DLD1 (cell line): ENCODE measurements around the gene TRMO.

Source experiments
- in situ Hi-C: cut with HindIII; loops from 2 replicates; pipeline ENCODE4 v1.10.0; 2017; ENCODE audit warnings: low sequenced_read_pairs

Gene TRMO

GRCh38 chr9:97938081-97938644 lies 15.9 kb upstream of the TRMO start, which contains the start of gene HEMGN:
Gene HEMGN (minus strand): TSS chr9:97938172. CDS start chr9:97938136, 36 bp downstream.
- in situ Hi-C loops = no loop called here

- in situ Hi-C loops = no loop called here
These were observed 14.7 kb upstream of the TRMO start for GRCh38 chr9:97936998-97937397.

GRCh38 chr9:97935276-97935675 lies 13.0 kb upstream of the TRMO start:
- in situ Hi-C loops = no loop called here

- in situ Hi-C loops = no loop called here
These were observed 12.2 kb upstream of the TRMO start for GRCh38 chr9:97934321-97935115.

- in situ Hi-C loops = no loop called here
These were observed 11.1 kb upstream of the TRMO start for GRCh38 chr9:97933297-97933998.

GRCh38 chr9:97930972-97931371 lies 8.7 kb upstream of the TRMO start:
- in situ Hi-C loops = no loop called here

GRCh38 chr9:97928986-97929604 lies 6.8 kb upstream of the TRMO start:
- in situ Hi-C loops = no loop called here

- in situ Hi-C loops = no loop called here
These were observed 3.4 kb upstream of the TRMO start for GRCh38 chr9:97925497-97926334.

GRCh38 chr9:97924386-97924785 lies 2.1 kb upstream of the TRMO start:
- in situ Hi-C loops = no loop called here

- in situ Hi-C loops = no loop called here
These were observed 1.3 kb upstream of the TRMO start for GRCh38 chr9:97923529-97924108.

- in situ Hi-C loops = no loop called here
These were observed 3.0 kb downstream of the TRMO start for GRCh38 chr9:97919217-97919813.

GRCh38 chr9:97918611-97919010 lies 3.7 kb downstream of the TRMO start:
- in situ Hi-C loops = no loop called here

GRCh38 chr9:97911970-97912369 lies 10.3 kb downstream of the TRMO start:
- in situ Hi-C loops = no loop called here

GRCh38 chr9:97911528-97911927 lies 10.8 kb downstream of the TRMO start:
- in situ Hi-C loops = no loop called here

- in situ Hi-C loops = no loop called here
These were observed 11.9 kb downstream of the TRMO start for GRCh38 chr9:97910357-97910756.

GRCh38 chr9:97908705-97909104 lies 13.6 kb downstream of the TRMO start:
- in situ Hi-C loops = no loop called here

- in situ Hi-C loops = no loop called here
These were observed 14.7 kb downstream of the TRMO start for GRCh38 chr9:97907632-97908031.

GRCh38 chr9:97907046-97907445 lies 15.3 kb downstream of the TRMO start:
- in situ Hi-C loops = no loop called here

GRCh38 chr9:97906236-97906831 lies 16.0 kb downstream of the TRMO start:
- in situ Hi-C loops = no loop called here
